K562 (cell line): ENCODE measurements around the gene MED15. TPM values are rescaled to one million over a fixed set of nuclear protein-coding genes. Genes with fewer than 3 reads are reported as not detected.

ENCODE experiments used
- CBFA2T2 ChIP-seq: fragments of 450-650 bp; conservative IDR thresholded peaks from 2 replicates; pipeline ENCODE4 v1.6.1; 2017; ENCODE audit warnings: mild to moderate bottlenecking
- FOXA3 ChIP-seq, 2 experiments: fragments of 450-650 bp in 1 of 2; sonication (generic) in 1 of 2; formaldehyde crosslinking; IDR thresholded peaks in 1 of 2; conservative IDR thresholded peaks in 1 of 2; 2 replicates each; pipeline versions ENCODE4 v1.4.0 to v1.8.0; 2020 to 2022; ENCODE audit warnings: mild to moderate bottlenecking in 2 of 2, missing genetic modification reagents in 1 of 2
- FOXP1 ChIP-seq: sonication (generic); formaldehyde crosslinking; IDR thresholded peaks from 2 replicates; pipeline ENCODE4 v1.8.0; 2022; ENCODE audit warnings: mild to moderate bottlenecking, missing genetic modification reagents
- HDAC6 ChIP-seq: IDR thresholded peaks from 2 replicates; pipeline ENCODE4 v1.6.1; 2012; ENCODE audit warnings: low read depth, mild to moderate bottlenecking, control low read depth, inconsistent platforms, low read length, moderate library complexity
- MCM2 ChIP-seq: fragments of 450-650 bp; IDR thresholded peaks from 2 replicates; pipeline ENCODE4 v1.6.1; 2017; ENCODE audit warnings: low read depth, mild to moderate bottlenecking
- MYNN ChIP-seq, 2 experiments: sonication (generic); formaldehyde crosslinking in 1 of 2; IDR thresholded peaks; 2 replicates each; pipeline versions ENCODE4 v1.5.0 to v1.6.1; 2016 to 2020; ENCODE audit warnings: antibody characterized with exemption in 1 of 2, missing genetic modification reagents in 1 of 2
- SMARCA4 ChIP-seq: fragments of 450-650 bp; IDR thresholded peaks from 2 replicates; pipeline ENCODE4 v1.6.1; 2016
- TEAD4 ChIP-seq, 2 experiments: sonication (generic) in 1 of 2; formaldehyde crosslinking in 1 of 2; IDR thresholded peaks; 2 replicates each; pipeline versions ENCODE4 v1.6.1 to v1.8.0; 2012 to 2022; ENCODE audit warnings: borderline replicate concordance in 1 of 2, inconsistent platforms in 1 of 2, low read length in 1 of 2, mild to moderate bottlenecking in 1 of 2, missing genetic modification reagents in 1 of 2
- ZFP30 ChIP-seq: fragments of 250-450 bp; sonication (Bioruptor Pico); IDR thresholded peaks from 2 replicates; pipeline ENCODE4 v1.8.0; 2022; ENCODE audit warnings: moderate library complexity, mild to moderate bottlenecking, inconsistent platforms, borderline replicate concordance
- polyA plus RNA-seq, 8 experiments: library from polyadenylated mRNA; depleted of rRNA in 4 of 8; stranded (reverse) in 5 of 8; unstranded in 3 of 8; fragments of >200 nt; fragmentation: Nextera tagmentation in 2 of 8; fragmentation: Illumina TruSeq in 1 of 8; extraction: Ambion mirVana in 2 of 8; extraction: Trizol in 1 of 8; gene quantifications; 2 replicates each; pipeline versions ENCODE4 v1.2.1 to v1.2.3, GENCODE V29; 2011 to 2014; ENCODE audit warnings: inconsistent platforms in 1 of 8, missing spikeins in 1 of 8
- total RNA-seq, 7 experiments: library from RNA; depleted of rRNA in 6 of 7; stranded (reverse); fragments of >200 nt in 6 of 7; fragmentation: Illumina TruSeq in 2 of 7; extraction: Trizol in 2 of 7; gene quantifications; 2 replicates each; pipeline versions ENCODE4 v1.2.1 to v1.2.3, GENCODE V29; 2011 to 2021; ENCODE audit warnings: low replicate concordance in 1 of 7
- TF ChIP-seq, protein P1 (sequence below): sonication (generic); formaldehyde crosslinking; IDR thresholded peaks from 2 replicates; pipeline ENCODE4 v1.9.0; 2022; ENCODE audit warnings: mild to moderate bottlenecking, missing genetic modification reagents
- TF ChIP-seq, protein P2 (sequence below): fragments of 450-650 bp; formaldehyde crosslinking; IDR thresholded peaks from 2 replicates; pipeline ENCODE4 v1.4.0; 2022; ENCODE audit warnings: missing genetic modification characterization
- TF ChIP-seq, protein P3 (sequence below): fragments of 250-450 bp; sonication (Bioruptor Pico); IDR thresholded peaks from 2 replicates; pipeline ENCODE4 v1.4.0; 2020; ENCODE audit warnings: mild to moderate bottlenecking, moderate library complexity, borderline replicate concordance
- TF ChIP-seq, protein P4 (sequence below): sonication (generic); formaldehyde crosslinking; IDR thresholded peaks from 2 replicates; pipeline ENCODE4 v1.8.0; 2023; ENCODE audit warnings: missing genetic modification reagents, mild to moderate bottlenecking, borderline replicate concordance
- TF ChIP-seq, protein P5 (sequence below): sonication (generic); formaldehyde crosslinking; IDR thresholded peaks from 2 replicates; pipeline ENCODE4 v1.8.0; 2022; ENCODE audit warnings: mild to moderate bottlenecking, missing genetic modification reagents

The MED15 gene
- total and polyA plus RNA-seq, 9 of the 15 experiments (the other 6 are each of a cell fraction or from before 2014, with no cell fraction given): 4.0 to 271 (median 60.1) TPM

DNA sequence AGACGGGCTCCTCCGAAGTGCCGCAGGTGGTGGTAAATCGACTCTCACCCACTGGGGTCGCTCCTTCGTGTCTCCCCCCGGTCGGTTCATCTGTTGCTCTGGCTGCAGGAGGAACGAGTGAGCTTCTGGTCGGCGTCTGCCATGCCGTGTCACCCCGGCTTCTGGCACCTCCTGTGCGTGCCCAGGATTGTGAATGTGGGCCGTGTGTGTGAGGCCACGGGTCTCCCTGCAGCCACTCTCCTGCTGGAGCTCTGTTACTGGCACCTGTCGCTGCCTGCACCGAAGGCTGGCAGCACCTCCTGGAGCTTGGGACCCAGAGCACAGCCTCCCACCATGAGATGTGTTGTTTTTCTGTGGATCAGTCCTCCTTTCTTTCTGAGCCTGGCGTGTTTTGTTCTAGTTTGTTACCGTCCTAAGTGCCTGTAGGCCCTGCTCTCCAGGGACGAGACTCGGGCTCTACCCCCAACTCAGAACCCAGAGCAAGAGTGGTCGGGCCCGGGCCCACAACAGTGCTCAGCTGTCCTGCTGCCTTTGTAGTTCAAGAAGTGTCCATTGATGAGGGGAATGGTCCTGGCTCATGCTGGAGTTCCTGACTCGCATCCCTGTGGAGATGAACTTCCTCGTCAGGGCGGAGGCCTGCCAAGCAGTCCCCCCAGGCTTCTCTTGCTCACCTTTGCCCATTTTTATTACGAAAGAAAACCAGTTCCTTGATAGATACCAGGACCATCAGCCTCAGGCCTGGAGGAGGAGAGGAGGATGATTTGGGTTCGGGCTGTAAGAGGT, 66.6 kb downstream of the MED15 start (continued):
- TF ChIP-seq, protein P1, sequence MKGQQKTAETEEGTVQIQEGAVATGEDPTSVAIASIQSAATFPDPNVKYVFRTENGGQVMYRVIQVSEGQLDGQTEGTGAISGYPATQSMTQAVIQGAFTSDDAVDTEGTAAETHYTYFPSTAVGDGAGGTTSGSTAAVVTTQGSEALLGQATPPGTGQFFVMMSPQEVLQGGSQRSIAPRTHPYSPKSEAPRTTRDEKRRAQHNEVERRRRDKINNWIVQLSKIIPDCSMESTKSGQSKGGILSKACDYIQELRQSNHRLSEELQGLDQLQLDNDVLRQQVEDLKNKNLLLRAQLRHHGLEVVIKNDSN: peak; percentile 45
- TF ChIP-seq, protein P2, sequence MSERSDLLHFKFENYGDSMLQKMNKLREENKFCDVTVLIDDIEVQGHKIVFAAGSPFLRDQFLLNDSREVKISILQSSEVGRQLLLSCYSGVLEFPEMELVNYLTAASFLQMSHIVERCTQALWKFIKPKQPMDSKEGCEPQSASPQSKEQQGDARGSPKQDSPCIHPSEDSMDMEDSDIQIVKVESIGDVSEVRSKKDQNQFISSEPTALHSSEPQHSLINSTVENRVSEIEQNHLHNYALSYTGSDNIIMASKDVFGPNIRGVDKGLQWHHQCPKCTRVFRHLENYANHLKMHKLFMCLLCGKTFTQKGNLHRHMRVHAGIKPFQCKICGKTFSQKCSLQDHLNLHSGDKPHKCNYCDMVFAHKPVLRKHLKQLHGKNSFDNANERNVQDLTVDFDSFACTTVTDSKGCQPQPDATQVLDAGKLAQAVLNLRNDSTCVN: no peak
- TF ChIP-seq TEAD4 (IDR thresholded peaks at IDR 0.05; ENCODE audit: low read length) (no peak), TEAD4 (CRISPR knock-in tag; IDR thresholded peaks at IDR 0.05; ENCODE audit: borderline replicate concordance) (peak; percentile 78; the same call in 1 of the 2 replicates), SMARCA4 (no peak), CBFA2T2 (0 out of 2 replicates have a peak, but pooled peaks have one; percentile 6), FOXP1 (CRISPR knock-in tag) (peak; percentile 56; the same call in 1 of the 2 replicates), HDAC6 (no peak), FOXA3 (CRISPR knock-in tag; conservative IDR thresholded peaks at IDR 0.05 in 1 of 2, IDR thresholded peaks at IDR 0.05 in 1 of 2) (0 out of 4 replicates have a peak, but pooled peaks of 1 of the 2 experiments have one; percentile 17), MYNN (IDR thresholded peaks at IDR 0.05) (no peak), MYNN (CRISPR knock-in tag; IDR thresholded peaks at IDR 0.05) (0 out of 2 replicates have a peak, but pooled peaks have one; percentile 48), MCM2 (no peak), ZFP30 (CRISPR knock-in tag) (no peak)
- TF ChIP-seq, protein P3, sequence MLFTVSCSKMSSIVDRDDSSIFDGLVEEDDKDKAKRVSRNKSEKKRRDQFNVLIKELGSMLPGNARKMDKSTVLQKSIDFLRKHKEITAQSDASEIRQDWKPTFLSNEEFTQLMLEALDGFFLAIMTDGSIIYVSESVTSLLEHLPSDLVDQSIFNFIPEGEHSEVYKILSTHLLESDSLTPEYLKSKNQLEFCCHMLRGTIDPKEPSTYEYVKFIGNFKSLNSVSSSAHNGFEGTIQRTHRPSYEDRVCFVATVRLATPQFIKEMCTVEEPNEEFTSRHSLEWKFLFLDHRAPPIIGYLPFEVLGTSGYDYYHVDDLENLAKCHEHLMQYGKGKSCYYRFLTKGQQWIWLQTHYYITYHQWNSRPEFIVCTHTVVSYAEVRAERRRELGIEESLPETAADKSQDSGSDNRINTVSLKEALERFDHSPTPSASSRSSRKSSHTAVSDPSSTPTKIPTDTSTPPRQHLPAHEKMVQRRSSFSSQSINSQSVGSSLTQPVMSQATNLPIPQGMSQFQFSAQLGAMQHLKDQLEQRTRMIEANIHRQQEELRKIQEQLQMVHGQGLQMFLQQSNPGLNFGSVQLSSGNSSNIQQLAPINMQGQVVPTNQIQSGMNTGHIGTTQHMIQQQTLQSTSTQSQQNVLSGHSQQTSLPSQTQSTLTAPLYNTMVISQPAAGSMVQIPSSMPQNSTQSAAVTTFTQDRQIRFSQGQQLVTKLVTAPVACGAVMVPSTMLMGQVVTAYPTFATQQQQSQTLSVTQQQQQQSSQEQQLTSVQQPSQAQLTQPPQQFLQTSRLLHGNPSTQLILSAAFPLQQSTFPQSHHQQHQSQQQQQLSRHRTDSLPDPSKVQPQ (CRISPR knock-in tag): no peak
- TF ChIP-seq, protein P4, sequence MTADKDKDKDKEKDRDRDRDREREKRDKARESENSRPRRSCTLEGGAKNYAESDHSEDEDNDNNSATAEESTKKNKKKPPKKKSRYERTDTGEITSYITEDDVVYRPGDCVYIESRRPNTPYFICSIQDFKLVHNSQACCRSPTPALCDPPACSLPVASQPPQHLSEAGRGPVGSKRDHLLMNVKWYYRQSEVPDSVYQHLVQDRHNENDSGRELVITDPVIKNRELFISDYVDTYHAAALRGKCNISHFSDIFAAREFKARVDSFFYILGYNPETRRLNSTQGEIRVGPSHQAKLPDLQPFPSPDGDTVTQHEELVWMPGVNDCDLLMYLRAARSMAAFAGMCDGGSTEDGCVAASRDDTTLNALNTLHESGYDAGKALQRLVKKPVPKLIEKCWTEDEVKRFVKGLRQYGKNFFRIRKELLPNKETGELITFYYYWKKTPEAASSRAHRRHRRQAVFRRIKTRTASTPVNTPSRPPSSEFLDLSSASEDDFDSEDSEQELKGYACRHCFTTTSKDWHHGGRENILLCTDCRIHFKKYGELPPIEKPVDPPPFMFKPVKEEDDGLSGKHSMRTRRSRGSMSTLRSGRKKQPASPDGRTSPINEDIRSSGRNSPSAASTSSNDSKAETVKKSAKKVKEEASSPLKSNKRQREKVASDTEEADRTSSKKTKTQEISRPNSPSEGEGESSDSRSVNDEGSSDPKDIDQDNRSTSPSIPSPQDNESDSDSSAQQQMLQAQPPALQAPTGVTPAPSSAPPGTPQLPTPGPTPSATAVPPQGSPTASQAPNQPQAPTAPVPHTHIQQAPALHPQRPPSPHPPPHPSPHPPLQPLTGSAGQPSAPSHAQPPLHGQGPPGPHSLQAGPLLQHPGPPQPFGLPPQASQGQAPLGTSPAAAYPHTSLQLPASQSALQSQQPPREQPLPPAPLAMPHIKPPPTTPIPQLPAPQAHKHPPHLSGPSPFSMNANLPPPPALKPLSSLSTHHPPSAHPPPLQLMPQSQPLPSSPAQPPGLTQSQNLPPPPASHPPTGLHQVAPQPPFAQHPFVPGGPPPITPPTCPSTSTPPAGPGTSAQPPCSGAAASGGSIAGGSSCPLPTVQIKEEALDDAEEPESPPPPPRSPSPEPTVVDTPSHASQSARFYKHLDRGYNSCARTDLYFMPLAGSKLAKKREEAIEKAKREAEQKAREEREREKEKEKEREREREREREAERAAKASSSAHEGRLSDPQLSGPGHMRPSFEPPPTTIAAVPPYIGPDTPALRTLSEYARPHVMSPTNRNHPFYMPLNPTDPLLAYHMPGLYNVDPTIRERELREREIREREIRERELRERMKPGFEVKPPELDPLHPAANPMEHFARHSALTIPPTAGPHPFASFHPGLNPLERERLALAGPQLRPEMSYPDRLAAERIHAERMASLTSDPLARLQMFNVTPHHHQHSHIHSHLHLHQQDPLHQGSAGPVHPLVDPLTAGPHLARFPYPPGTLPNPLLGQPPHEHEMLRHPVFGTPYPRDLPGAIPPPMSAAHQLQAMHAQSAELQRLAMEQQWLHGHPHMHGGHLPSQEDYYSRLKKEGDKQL: 0 out of 2 replicates have a peak, but pooled peaks have one; percentile 4
- TF ChIP-seq, protein P5, sequence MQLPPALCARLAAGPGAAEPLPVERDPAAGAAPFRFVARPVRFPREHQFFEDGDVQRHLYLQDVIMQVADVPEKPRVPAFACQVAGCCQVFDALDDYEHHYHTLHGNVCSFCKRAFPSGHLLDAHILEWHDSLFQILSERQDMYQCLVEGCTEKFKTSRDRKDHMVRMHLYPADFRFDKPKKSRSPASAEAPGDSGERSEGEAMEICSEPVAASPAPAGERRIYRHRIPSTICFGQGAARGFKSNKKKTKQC (CRISPR knock-in tag): 0 out of 2 replicates have a peak, but pooled peaks have one; percentile 12
